Hepatocyte (in vitro differentiated cells): ENCODE data around the gene THSD4.

Experiments used
- EZH2phosphoT487 ChIP-seq: fragments of 200-600 bp; sonication (generic); IDR thresholded peaks from one replicate; pipeline ENCODE4 v1.6.1; 2018; ENCODE audit warnings: antibody characterized with exemption, mild to moderate bottlenecking, low read depth, moderate library complexity; ENCODE audit not compliant: unreplicated experiment, severe bottlenecking
- TF ChIP-seq, protein P1 (sequence below): fragments of 200-600 bp; sonication (generic); IDR thresholded peaks from 2 replicates; pipeline ENCODE4 v1.5.1; 2016; ENCODE audit warnings: antibody characterized with exemption, mild to moderate bottlenecking; ENCODE audit not compliant: poor library complexity

DNA sequence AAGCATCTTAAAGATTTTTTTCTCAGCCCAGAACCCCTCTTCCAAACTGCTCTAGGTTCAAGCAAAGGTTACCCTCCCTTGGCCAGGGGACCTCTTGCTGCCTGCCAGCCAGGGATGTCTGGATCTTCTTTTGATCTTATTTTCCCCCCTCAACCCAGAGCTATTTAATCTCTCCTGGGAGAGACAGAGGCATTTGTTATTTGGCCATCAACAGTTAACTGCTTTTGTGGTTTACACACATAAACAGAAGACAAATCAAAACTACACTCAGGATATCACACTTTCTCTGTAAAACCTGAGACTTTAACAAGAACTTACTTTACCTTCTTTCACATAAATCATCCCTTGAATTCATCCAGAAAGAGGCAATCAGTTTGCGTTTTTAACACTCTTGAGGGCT is 272.5 kb downstream of the THSD4 start:
- TF ChIP-seq, protein P1, sequence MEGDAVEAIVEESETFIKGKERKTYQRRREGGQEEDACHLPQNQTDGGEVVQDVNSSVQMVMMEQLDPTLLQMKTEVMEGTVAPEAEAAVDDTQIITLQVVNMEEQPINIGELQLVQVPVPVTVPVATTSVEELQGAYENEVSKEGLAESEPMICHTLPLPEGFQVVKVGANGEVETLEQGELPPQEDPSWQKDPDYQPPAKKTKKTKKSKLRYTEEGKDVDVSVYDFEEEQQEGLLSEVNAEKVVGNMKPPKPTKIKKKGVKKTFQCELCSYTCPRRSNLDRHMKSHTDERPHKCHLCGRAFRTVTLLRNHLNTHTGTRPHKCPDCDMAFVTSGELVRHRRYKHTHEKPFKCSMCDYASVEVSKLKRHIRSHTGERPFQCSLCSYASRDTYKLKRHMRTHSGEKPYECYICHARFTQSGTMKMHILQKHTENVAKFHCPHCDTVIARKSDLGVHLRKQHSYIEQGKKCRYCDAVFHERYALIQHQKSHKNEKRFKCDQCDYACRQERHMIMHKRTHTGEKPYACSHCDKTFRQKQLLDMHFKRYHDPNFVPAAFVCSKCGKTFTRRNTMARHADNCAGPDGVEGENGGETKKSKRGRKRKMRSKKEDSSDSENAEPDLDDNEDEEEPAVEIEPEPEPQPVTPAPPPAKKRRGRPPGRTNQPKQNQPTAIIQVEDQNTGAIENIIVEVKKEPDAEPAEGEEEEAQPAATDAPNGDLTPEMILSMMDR: no peak
- no peak for TF ChIP-seq EZH2phosphoT487
